Breast epithelium (tissue), 3 donors: Measurements from ENCODE around the gene BTBD19.
A peak's percentile ranks its signal among the peaks of the same experiment; 100 is the strongest.

ENCODE experiments used
- CTCF ChIP-seq, 3 donors: fragments of 450-650 bp; IDR thresholded peaks; one replicate each; pipeline ENCODE4 v1.5.1; 2016 to 2017; ENCODE audit warnings: antibody characterized with exemption in 3 of 3, mild to moderate bottlenecking in 3 of 3, moderate library complexity in 3 of 3
- POLR2A ChIP-seq: fragments of 450-650 bp; IDR thresholded peaks from one replicate; pipeline ENCODE4 v1.6.1; 2016; ENCODE audit warnings: antibody characterized with exemption, mild to moderate bottlenecking, moderate library complexity
- POLR2AphosphoS5 ChIP-seq, 3 donors: sonication (generic); formaldehyde crosslinking; IDR thresholded peaks; one replicate each; pipeline ENCODE4 v1.6.1; 2017; ENCODE audit warnings: antibody characterized with exemption in 3 of 3

- TF ChIP-seq POLR2A: no peak
- TF ChIP-seq CTCF (IDR thresholded peaks at IDR 0.05): no peak
- TF ChIP-seq POLR2AphosphoS5 (IDR thresholded peaks at IDR 0.05): peak in 1 of 3 donors; percentile 59
Measured at GRCh38 chr1:44808938-44809917, 905 bp downstream of the BTBD19 start.
